Caco-2 (cell line): Measurements from ENCODE around the gene LRRC23. TPM values are rescaled to one million over a fixed set of nuclear protein-coding genes. Genes with fewer than 3 reads are reported as not detected.

Experiments
- BruUV-seq: library from RNA; stranded (reverse); fragments of 400-500 nt; replicated peaks from 2 replicates; lab custom pipeline; 2021; lab: Mats Ljungman, UMichigan
- CTCF ChIA-PET: fragments of 300-600 bp; sonication (Branson Sonifier 250); formaldehyde crosslinking; loops from one replicate; lab custom pipeline; 2022; ENCODE audit warnings: antibody characterized with exemption; lab: Charles Lee
- POLR2A ChIA-PET: fragments of 300-600 bp; sonication (Branson Sonifier 250); formaldehyde crosslinking; loops from one replicate; lab custom pipeline; 2022; ENCODE audit warnings: antibody characterized with exemption; lab: Charles Lee
- DNase-seq, 2 experiments: peaks; one replicate each; pipeline versions ENCODE4 v3.0.0 to v3.0.0-alpha.2; 2020 to 2022
- H3K27me3 ChIP-seq: replicated peaks from 2 replicates; pipeline ENCODE4 v1.6.0; 2011; ENCODE audit warnings: low read length; ENCODE audit not compliant: control insufficient read depth, insufficient read depth
- H3K36me3 ChIP-seq: 2 replicates; pipeline ENCODE4 v1.5.1; 2011; ENCODE audit warnings: low read length; ENCODE audit not compliant: control insufficient read depth, insufficient read depth
- H3K4me1 ChIP-seq: fragments of 250-450 bp; sonication (Bioruptor Pico); 2 replicates; pipeline ENCODE4 v1.5.1; 2020; ENCODE audit warnings: mild to moderate bottlenecking
- H3K4me3 ChIP-seq: 2 replicates; pipeline ENCODE4 v1.5.1; 2011; ENCODE audit warnings: low read depth, mild to moderate bottlenecking, control low read depth, low read length
- H3K9me3 ChIP-seq: fragments of 250-450 bp; sonication (Bioruptor Pico); 2 replicates; pipeline ENCODE4 v1.5.1; 2020; ENCODE audit warnings: mild to moderate bottlenecking, moderate library complexity
- H3K27ac Mint-ChIP-seq: one replicate; pipeline ENCODE4 v1.8.0; 2022; ENCODE audit warnings: mixed read lengths; ENCODE audit not compliant: unreplicated experiment
- H3K27me3 Mint-ChIP-seq: one replicate; pipeline ENCODE4 v1.8.0; 2022; ENCODE audit warnings: mixed read lengths; ENCODE audit not compliant: insufficient read depth, unreplicated experiment
- H3K36me3 Mint-ChIP-seq: one replicate; pipeline ENCODE4 v1.8.0; 2022; ENCODE audit warnings: mild to moderate bottlenecking, mixed read lengths; ENCODE audit not compliant: insufficient read depth, unreplicated experiment
- H3K4me1 Mint-ChIP-seq: one replicate; pipeline ENCODE4 v1.8.0; 2022; ENCODE audit warnings: low read depth, mixed read lengths; ENCODE audit not compliant: unreplicated experiment
- H3K4me3 Mint-ChIP-seq: one replicate; pipeline ENCODE4 v1.8.0; 2022; ENCODE audit warnings: mild to moderate bottlenecking, moderate library complexity, mixed read lengths; ENCODE audit not compliant: unreplicated experiment
- H3K9me3 Mint-ChIP-seq: one replicate; pipeline ENCODE4 v1.8.0; 2022; ENCODE audit warnings: mixed read lengths; ENCODE audit not compliant: unreplicated experiment
- CTCF ChIP-seq, 2 experiments: fragments of 200-600 bp in 1 of 2; IDR thresholded peaks; 1 replicate in 1 of 2; 2 replicates in 1 of 2; pipeline versions ENCODE4 v1.5.1 to v1.8.0; 2011 to 2022; ENCODE audit warnings: antibody characterized with exemption in 1 of 2, control low read depth in 1 of 2, inconsistent platforms in 1 of 2, low read depth in 1 of 2, low read length in 1 of 2, mild to moderate bottlenecking in 1 of 2, moderate library complexity in 1 of 2; ENCODE audit not compliant: insufficient read depth in 1 of 2, severe bottlenecking in 1 of 2, unreplicated experiment in 1 of 2
- intact Hi-C: fragments of 100-400 bp; cut with micrococcal nuclease; formaldehyde crosslinking; loops from one replicate; pipeline ENCODE4 v1.10.0; 2022; ENCODE audit not compliant: unreplicated experiment
- total RNA-seq: library from RNA; stranded (reverse); gene quantifications from 2 replicates; pipeline ENCODE4 v1.2.3, GENCODE V29; 2022

The LRRC23 gene
- total RNA-seq, 1 experiment from 2014 or later: 8.6 TPM

- Histone ChIP-seq H3K4me3 (peak overlapping the region; percentile 64), H3K4me1 (peaks cover 18% of the 10 kb centered on the region), H3K27me3 (no peaks in the 10 kb centered on the region), H3K9me3 (no peaks in the 10 kb centered on the region), H3K36me3 (no peaks in the 10 kb centered on the region)
- Mint-ChIP-seq H3K27me3 (peaks cover 4% of the 10 kb centered on the region), H3K27ac (no peak overlapping the region), H3K36me3 (peaks cover 46% of the 10 kb centered on the region), H3K4me1 (peaks cover 34% of the 10 kb centered on the region), H3K4me3 (no peak overlapping the region), H3K9me3 (no peaks in the 10 kb centered on the region)
- intact Hi-C loops: no loop called here
- POLR2A ChIA-PET: interaction anchor here (2.7 to 5.2 kb wide), 3 partner anchors 15 to 161 kb away, joined by 17 to 237 read pairs (median 50); partner anchors contain the start of gene C1RL
- DNase-seq: no peak
- TF ChIP-seq CTCF (IDR thresholded peaks at IDR 0.05; ENCODE audit: insufficient read depth in 1 of 2, low read depth in 1 of 2, low read length in 1 of 2, severe bottlenecking in 1 of 2, unreplicated experiment in 1 of 2): no peak
- CTCF ChIA-PET: interaction anchor here (0.6 to 6.0 kb wide), 6 partner anchors 10 to 697 kb away, joined by 3 to 241 read pairs (median 8); partner anchors contain the start of gene SPSB2
- BruUV-seq: no TSS peak
These were observed 43.0 kb downstream of the LRRC23 start for GRCh38 chr12:6947615-6948014.

GRCh38 chr12:6948873-6949594 is 44.4 kb downstream of the LRRC23 start:
- no peak overlapping the region for H3K4me3 ChIP-seq
- peaks cover 11% of the 10 kb centered on the region for H3K4me1 ChIP-seq
- Mint-ChIP-seq H3K9me3 (no peaks in the 10 kb centered on the region), H3K36me3 (peaks cover 32% of the 10 kb centered on the region), H3K27ac (no peak overlapping the region), H3K4me3 (peak overlapping the region; percentile 8), H3K27me3 (no peaks in the 10 kb centered on the region), H3K4me1 (peaks cover 23% of the 10 kb centered on the region)
- no peaks in the 10 kb centered on the region for H3K27me3 ChIP-seq
- no peak for DNase-seq
- no TSS peak for BruUV-seq
- intact Hi-C loops: no loop called here
- CTCF ChIA-PET: interaction anchor here (0.5 to 1.0 kb wide), 2 partner anchors 11 to 145 kb away, joined by 3 read pairs; no protein-coding TSS in a partner anchor
- TF ChIP-seq CTCF (IDR thresholded peaks at IDR 0.05; ENCODE audit: insufficient read depth in 1 of 2, low read depth in 1 of 2, low read length in 1 of 2, severe bottlenecking in 1 of 2, unreplicated experiment in 1 of 2): no peak
- POLR2A ChIA-PET: interaction anchor here (0.6 kb wide), 1 partner anchor 222 kb away, joined by 6 read pairs; no protein-coding TSS in a partner anchor
- no peaks in the 10 kb centered on the region for H3K9me3 ChIP-seq
- H3K36me3 ChIP-seq: no peaks in the 10 kb centered on the region

- CTCF ChIA-PET: no interaction called here
- Histone ChIP-seq H3K36me3 (no peaks in the 10 kb centered on the region), H3K4me1 (peaks cover 5% of the 10 kb centered on the region), H3K9me3 (no peaks in the 10 kb centered on the region), H3K27me3 (no peaks in the 10 kb centered on the region), H3K4me3 (no peak overlapping the region)
- no TSS peak for BruUV-seq
- peak in 1 of 2 experiments; percentile 60 for DNase-seq
- Mint-ChIP-seq H3K4me3 (no peak overlapping the region), H3K4me1 (peaks cover 22% of the 10 kb centered on the region), H3K9me3 (no peaks in the 10 kb centered on the region), H3K36me3 (peaks cover 20% of the 10 kb centered on the region), H3K27me3 (no peaks in the 10 kb centered on the region), H3K27ac (no peak overlapping the region)
- TF ChIP-seq CTCF (IDR thresholded peaks at IDR 0.05; ENCODE audit: insufficient read depth in 1 of 2, low read depth in 1 of 2, low read length in 1 of 2, severe bottlenecking in 1 of 2, unreplicated experiment in 1 of 2): peak; percentile 61 to 66
- POLR2A ChIA-PET: no interaction called here
- intact Hi-C loops: no loop called here
These were observed 45.8 kb downstream of the LRRC23 start for GRCh38 chr12:6950401-6950801.
